Heart left ventricle (tissue), 13 donors: ENCODE results near the gene HLA-DMB.

Experiments used
- POLR2A ChIP-seq, 2 donors: fragments of 450-650 bp; IDR thresholded peaks; one replicate each; pipeline ENCODE4 v1.6.1; 2017; ENCODE audit warnings: antibody characterized with exemption in 2 of 2, mild to moderate bottlenecking in 2 of 2, moderate library complexity in 2 of 2
- TF ChIP-seq, protein P1 (sequence below), 12 donors: fragments of 200-600 bp; sonication (generic) in 4 of 12; IDR thresholded peaks; one replicate each; pipeline versions ENCODE4 v1.5.0 to v1.8.0; 2018 to 2022; ENCODE audit warnings: antibody characterized with exemption in 12 of 12, mild to moderate bottlenecking in 5 of 12
- donor health status: ischemic (EF 13 %, LVEDD 7.1; RV severe dilation, severe dysfunction).
- donor health status: DM: no; HTN: yes; CAD: no.
- donor health status: DM: no; HTN: no; CAD: no.
- donor health status: ischemic (EF 25% LVEDD 6.9; RV normal size, moderate dysfunction).
- donor health status: ischemic (EF 25% LVEDD 5.7; RV mildly dilated, moderate dysfunction).
- donor health status: ischemic (EF 35%, LVEDD 5.7; RV mildly dilated, moderate dysfunction).
- donor health status: nonischemic (EF 11% LVEDD 7.7; RV severe dilation, severe dysfunction).
- donor health status: DM: yes; HTN: yes; CAD: no.
- donor health status: PGD.
- donor health status: ischemic (EF 29% LVEDD 5.4; RV normal size, mild dysfunction).
- donor health status: nonischemic (EF 23%, LVEDD 6.1; RV moderate dilation, normal function).

DNA sequence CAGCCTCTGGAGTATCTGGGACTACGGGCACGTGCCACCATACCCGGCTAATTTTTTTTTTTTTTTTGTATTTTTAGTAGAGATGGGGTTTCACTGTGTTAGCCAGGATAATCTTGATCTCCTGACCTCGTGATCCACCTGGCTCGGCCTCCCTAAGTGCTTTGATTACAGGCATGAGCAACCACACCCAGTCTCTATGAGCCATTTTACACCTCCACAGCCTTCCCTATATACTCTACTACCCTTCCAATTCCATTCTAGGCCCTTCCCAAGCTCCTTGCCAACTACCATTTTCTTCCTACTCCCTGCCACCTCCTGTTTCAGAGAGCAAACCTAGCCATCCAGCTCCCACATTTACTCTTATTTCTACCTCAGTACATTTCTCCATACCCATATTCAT is 19.7 kb upstream of the HLA-DMB start:
- TF ChIP-seq, protein P1, sequence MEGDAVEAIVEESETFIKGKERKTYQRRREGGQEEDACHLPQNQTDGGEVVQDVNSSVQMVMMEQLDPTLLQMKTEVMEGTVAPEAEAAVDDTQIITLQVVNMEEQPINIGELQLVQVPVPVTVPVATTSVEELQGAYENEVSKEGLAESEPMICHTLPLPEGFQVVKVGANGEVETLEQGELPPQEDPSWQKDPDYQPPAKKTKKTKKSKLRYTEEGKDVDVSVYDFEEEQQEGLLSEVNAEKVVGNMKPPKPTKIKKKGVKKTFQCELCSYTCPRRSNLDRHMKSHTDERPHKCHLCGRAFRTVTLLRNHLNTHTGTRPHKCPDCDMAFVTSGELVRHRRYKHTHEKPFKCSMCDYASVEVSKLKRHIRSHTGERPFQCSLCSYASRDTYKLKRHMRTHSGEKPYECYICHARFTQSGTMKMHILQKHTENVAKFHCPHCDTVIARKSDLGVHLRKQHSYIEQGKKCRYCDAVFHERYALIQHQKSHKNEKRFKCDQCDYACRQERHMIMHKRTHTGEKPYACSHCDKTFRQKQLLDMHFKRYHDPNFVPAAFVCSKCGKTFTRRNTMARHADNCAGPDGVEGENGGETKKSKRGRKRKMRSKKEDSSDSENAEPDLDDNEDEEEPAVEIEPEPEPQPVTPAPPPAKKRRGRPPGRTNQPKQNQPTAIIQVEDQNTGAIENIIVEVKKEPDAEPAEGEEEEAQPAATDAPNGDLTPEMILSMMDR (IDR thresholded peaks at IDR 0.05), result no peak
- TF ChIP-seq POLR2A (IDR thresholded peaks at IDR 0.05), result no peak
